ENCODE results near the gene KIF23.

GRCh38 chr15:69444686-69445085, 30.5 kb downstream of the KIF23 start:
- TF ChIP-seq ZNF232 (CRISPR knock-in tag; IDR thresholded peaks at IDR 0.05) (no peak), ZNF219 (CRISPR knock-in tag; IDR thresholded peaks at IDR 0.05; ENCODE audit: borderline replicate concordance) (no peak), ZNF263 (CRISPR knock-in tag; IDR thresholded peaks at IDR 0.05; ENCODE audit: low read depth) (no peak), CTCF (IDR thresholded peaks at IDR 0.05) (no peak), USF2 (CRISPR knock-in tag; IDR thresholded peaks at IDR 0.05) (no peak), OVOL2 (CRISPR knock-in tag; IDR thresholded peaks at IDR 0.05; ENCODE audit: borderline replicate concordance) (no peak), MAX (CRISPR knock-in tag; IDR thresholded peaks at IDR 0.05) (no peak), AFF4 (CRISPR knock-in tag; IDR thresholded peaks at IDR 0.05; ENCODE audit: borderline replicate concordance) (no peak), USF1 (CRISPR knock-in tag; IDR thresholded peaks at IDR 0.05) (no peak), CREB1 (CRISPR knock-in tag; IDR thresholded peaks at IDR 0.05) (no peak)
